OCI-LY1 (cell line): ENCODE results near the gene UTS2B.

Experiments used
- H2AFZ ChIP-seq: fragments of 200-600 bp; sonication (generic), shearing (Covaris generic); 2 replicates; pipeline ENCODE4 v1.6.0; 2014; ENCODE audit warnings: antibody characterized with exemption, mild to moderate bottlenecking, low read length
- H3F3A ChIP-seq: fragments of 200-600 bp; sonication (generic), shearing (Covaris generic); 2 replicates; pipeline ENCODE4 v1.6.0; 2014; ENCODE audit warnings: mild to moderate bottlenecking, antibody characterized with exemption, low read length, moderate library complexity; ENCODE audit not compliant: insufficient read depth
- H3K27ac ChIP-seq: fragments of 200-600 bp; sonication (generic); 2 replicates; pipeline ENCODE4 v1.5.1; 2014; ENCODE audit warnings: low read length, mixed run types, mild to moderate bottlenecking, low read depth; ENCODE audit not compliant: poor library complexity, severe bottlenecking
- H3K27me3 ChIP-seq: fragments of 200-600 bp; sonication (generic); 2 replicates; pipeline ENCODE4 v1.6.0; 2014; ENCODE audit warnings: antibody characterized with exemption, mild to moderate bottlenecking, low read length, moderate library complexity; ENCODE audit not compliant: insufficient read depth
- H3K36me3 ChIP-seq: fragments of 200-600 bp; sonication (generic); 2 replicates; pipeline ENCODE4 v1.6.1; 2014; ENCODE audit warnings: mild to moderate bottlenecking, antibody characterized with exemption, low read length, moderate library complexity, mixed read lengths; ENCODE audit not compliant: insufficient read depth
- H3K4me1 ChIP-seq: fragments of 200-600 bp; sonication (generic); 2 replicates; pipeline ENCODE4 v1.5.1; 2014; ENCODE audit warnings: mild to moderate bottlenecking, low read length, moderate library complexity; ENCODE audit not compliant: insufficient read depth, severe bottlenecking
- H3K4me2 ChIP-seq: fragments of 200-600 bp; sonication (generic), shearing (Covaris generic); 2 replicates; pipeline ENCODE4 v1.6.1; 2014; ENCODE audit warnings: low read length
- H3K4me3 ChIP-seq: fragments of 200-600 bp; sonication (generic); 2 replicates; pipeline ENCODE4 v1.5.1; 2014; ENCODE audit warnings: low read length, low read depth, mild to moderate bottlenecking, mixed read lengths; ENCODE audit not compliant: poor library complexity, severe bottlenecking
- H3K79me2 ChIP-seq: fragments of 200-600 bp; shearing (Covaris generic); 2 replicates; pipeline ENCODE4 v1.6.1; 2016; ENCODE audit warnings: mixed run types, low read length, mixed read lengths; ENCODE audit not compliant: insufficient read depth
- H3K9ac ChIP-seq: fragments of 200-600 bp; sonication (generic), shearing (Covaris generic); 2 replicates; pipeline ENCODE4 v1.6.1; 2014; ENCODE audit warnings: mild to moderate bottlenecking, low read length, mixed read lengths
- H3K9me2 ChIP-seq: fragments of 200-600 bp; sonication (generic), shearing (Covaris generic); 2 replicates; pipeline ENCODE4 v1.6.1; 2014; ENCODE audit warnings: low read depth, mild to moderate bottlenecking, low read length, mixed read lengths
- H3K9me3 ChIP-seq: fragments of 200-600 bp; shearing (Covaris generic); 2 replicates; pipeline ENCODE4 v1.6.1; 2014; ENCODE audit warnings: low read length, mixed read lengths
- H4K20me1 ChIP-seq: fragments of 200-600 bp; sonication (generic), shearing (Covaris generic); 2 replicates; pipeline ENCODE4 v1.6.0; 2016; ENCODE audit warnings: mild to moderate bottlenecking, low read length; ENCODE audit not compliant: insufficient read depth
- CTCF ChIP-seq: fragments of 200-600 bp; sonication (generic), shearing (Covaris generic); IDR thresholded peaks from 2 replicates; pipeline ENCODE4 v1.5.1; 2017; ENCODE audit warnings: mild to moderate bottlenecking, antibody characterized with exemption, low read length, moderate library complexity, mixed read lengths
- EZH2 ChIP-seq: fragments of 200-600 bp; sonication (generic), shearing (Covaris generic); IDR thresholded peaks from 2 replicates; pipeline ENCODE4 v1.8.0; 2017; ENCODE audit warnings: borderline replicate concordance, mixed run types, mild to moderate bottlenecking, antibody characterized with exemption, low read length, moderate library complexity, mixed read lengths

The UTS2B gene

GRCh38 chr3:191244242-191244867 lies 86.0 kb downstream of the UTS2B start:
- Histone ChIP-seq H3K79me2 (no peaks in the 10 kb centered on the region), H3K9me2 (no peaks in the 10 kb centered on the region), H4K20me1 (no peaks in the 10 kb centered on the region), H3K4me2 (no peak overlapping the region), H3K27ac (no peak overlapping the region), H3K4me1 (no peaks in the 10 kb centered on the region), H2AFZ (no peak overlapping the region), H3K9ac (no peak overlapping the region), H3K36me3 (no peaks in the 10 kb centered on the region), H3F3A (no peaks in the 10 kb centered on the region), H3K9me3 (no peaks in the 10 kb centered on the region), H3K4me3 (no peak overlapping the region), H3K27me3 (no peaks in the 10 kb centered on the region)
- TF ChIP-seq CTCF: peak; percentile 34; the same call in 1 of the 2 replicates
- no peak for TF ChIP-seq EZH2

GRCh38 chr3:191240486-191240885 lies 89.8 kb downstream of the UTS2B start:
- Histone ChIP-seq H3K4me2 (no peak overlapping the region), H3K9me2 (no peaks in the 10 kb centered on the region), H3K27ac (no peak overlapping the region), H3K9me3 (no peaks in the 10 kb centered on the region), H4K20me1 (no peaks in the 10 kb centered on the region), H3K4me3 (no peak overlapping the region), H3K79me2 (no peaks in the 10 kb centered on the region), H3K27me3 (no peaks in the 10 kb centered on the region), H3K4me1 (no peaks in the 10 kb centered on the region), H3K36me3 (no peaks in the 10 kb centered on the region), H3K9ac (no peak overlapping the region), H3F3A (no peaks in the 10 kb centered on the region), H2AFZ (no peak overlapping the region)
- TF ChIP-seq EZH2 (no peak), CTCF (no peak)

GRCh38 chr3:191239407-191240031 lies 90.8 kb downstream of the UTS2B start:
- Histone ChIP-seq H3K27ac (no peak overlapping the region), H3K36me3 (no peaks in the 10 kb centered on the region), H3K9me3 (no peaks in the 10 kb centered on the region), H3K4me2 (no peak overlapping the region), H3K4me3 (no peak overlapping the region), H2AFZ (no peak overlapping the region), H3K27me3 (no peaks in the 10 kb centered on the region), H3K4me1 (no peaks in the 10 kb centered on the region), H3K9me2 (no peaks in the 10 kb centered on the region), H3K9ac (no peak overlapping the region), H3K79me2 (no peaks in the 10 kb centered on the region), H3F3A (no peaks in the 10 kb centered on the region), H4K20me1 (no peaks in the 10 kb centered on the region)
- TF ChIP-seq CTCF: no peak
- no peak for TF ChIP-seq EZH2
